HG02571 (cell line): ENCODE data around the gene CD47.

Source experiments
- ATAC-seq: cut with Tn5 transposase; IDR thresholded peaks from one replicate; pipeline ENCODE4 v1.9.1; 2021; ENCODE audit warnings: mild to moderate bottlenecking, moderate library complexity; ENCODE audit not compliant: unreplicated experiment

CD47 gene

DNA sequence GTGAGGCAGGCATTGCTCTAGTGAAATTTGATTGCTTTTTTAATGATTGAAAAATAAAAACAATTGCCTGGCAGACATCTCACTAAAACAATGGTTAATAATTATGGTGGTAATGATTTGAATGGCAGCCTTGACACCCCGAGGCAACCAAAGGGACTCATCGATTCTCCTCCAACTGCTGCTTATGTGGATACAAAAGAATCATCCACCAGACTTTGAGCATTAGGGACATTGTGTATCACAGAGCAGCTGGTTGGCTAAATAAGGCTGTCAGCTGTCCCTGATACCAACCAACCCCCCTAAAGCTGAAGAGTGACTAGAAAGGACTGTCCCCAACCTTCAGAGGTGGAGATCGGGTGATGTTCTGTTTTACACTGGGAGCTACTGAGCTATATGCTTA, 1.7 kb upstream of the CD47 start:
- ATAC-seq, result no peak

DNA sequence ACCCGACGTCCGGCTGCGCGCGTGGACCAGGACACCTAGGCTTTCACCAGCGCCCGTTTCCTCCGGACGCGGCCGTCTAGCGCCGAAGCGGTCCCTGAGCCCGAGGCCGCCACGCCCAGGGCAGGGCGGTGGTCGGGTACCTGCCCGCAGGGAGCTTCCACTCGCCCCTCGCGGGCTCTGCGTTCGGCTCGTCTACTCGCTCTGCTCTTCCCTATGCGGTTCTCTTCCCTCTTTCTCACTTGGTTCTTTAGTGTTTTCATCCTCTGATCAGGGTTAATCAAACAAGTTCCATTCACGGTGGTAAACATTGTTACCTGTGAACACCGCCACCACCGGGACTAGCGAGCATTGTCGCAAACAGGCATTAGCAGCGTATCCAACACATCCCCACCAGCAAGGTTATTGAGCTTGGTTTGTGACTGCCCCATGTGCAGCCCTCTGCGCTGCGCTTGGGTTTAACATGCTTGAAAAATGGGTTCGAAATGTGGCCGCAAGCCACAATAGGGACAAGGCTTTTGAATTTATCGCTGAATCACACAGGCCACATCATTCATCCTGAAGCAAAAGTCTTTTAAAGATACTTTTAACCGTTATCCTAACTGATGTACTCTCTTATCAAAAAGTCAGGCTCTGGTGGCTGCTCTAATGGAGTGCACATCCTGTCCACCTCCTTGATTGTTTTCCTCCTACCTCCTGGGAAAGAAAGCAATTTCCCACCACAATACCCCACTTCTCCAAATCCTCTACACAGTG, 843 bp upstream of the CD47 start:
- ATAC-seq, result peak; percentile 4

GRCh38 chr3:108090049-108090700, 656 bp downstream of the CD47 start:
- ATAC-seq, result peak; percentile 10

GRCh38 chr3:108089579-108089978, 1.3 kb downstream of the CD47 start:
- ATAC-seq, result no peak

GRCh38 chr3:108088697-108089096, 2.1 kb downstream of the CD47 start:
- peak; percentile 29 for ATAC-seq

DNA sequence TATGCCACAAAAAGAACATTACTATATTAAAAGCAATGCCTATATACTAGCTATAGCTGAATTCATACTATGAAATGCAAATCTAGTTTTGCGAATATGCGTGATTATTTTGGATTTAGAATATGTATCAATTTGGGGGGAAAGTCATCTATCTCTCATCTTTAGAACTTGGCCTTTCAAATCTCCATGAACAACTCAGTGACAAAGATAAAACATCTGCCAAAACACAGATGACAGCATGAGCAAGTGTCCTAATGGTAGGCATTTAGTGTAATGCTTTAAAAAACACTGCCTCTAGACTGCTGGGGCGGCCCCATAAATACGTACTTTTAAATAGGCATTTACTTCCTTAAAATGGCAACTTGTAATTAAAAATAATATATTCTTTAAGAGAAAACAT, 2.7 kb downstream of the CD47 start:
- ATAC-seq, result no peak

DNA sequence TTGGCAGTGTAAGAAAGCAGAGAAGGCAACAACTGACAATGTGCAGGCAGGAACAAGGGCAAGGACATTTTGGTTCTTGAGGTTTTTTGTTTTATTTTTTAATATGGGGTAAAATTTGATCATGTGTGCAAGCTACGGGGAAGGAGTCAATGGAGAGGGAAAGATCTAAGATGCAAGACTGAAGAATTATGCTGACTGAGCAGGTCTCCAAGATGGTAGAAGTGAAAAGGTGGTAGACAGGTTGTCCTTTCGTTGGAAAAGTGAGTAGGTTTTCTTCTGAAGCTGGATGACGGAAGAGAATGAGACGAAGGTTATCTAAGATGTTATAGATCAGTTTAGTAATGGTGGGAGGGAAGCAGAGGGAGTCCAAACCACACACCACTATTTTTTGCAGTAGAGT, 4.2 kb downstream of the CD47 start:
- no peak for ATAC-seq

GRCh38 chr3:108085810-108086350, 5.0 kb downstream of the CD47 start:
- ATAC-seq, result no peak

DNA sequence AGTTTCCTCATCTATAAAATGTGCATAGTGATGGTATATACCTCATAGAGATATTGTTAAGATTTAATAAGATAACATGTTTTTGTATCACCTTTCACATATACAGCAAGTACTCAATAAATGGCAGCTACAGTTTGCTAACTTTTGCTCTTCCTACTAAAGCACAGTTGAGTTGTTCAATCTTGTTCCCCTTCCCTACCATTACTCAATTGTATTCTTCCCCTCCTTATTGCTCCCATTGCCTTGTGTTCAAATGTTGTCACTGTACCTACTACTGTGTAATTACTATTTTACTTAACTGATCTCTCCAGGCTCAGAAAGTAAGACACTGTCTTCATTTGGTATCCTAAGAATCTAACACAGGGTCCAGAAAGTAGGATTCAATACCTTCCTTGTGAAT, 5.5 kb downstream of the CD47 start:
- no peak for ATAC-seq

DNA sequence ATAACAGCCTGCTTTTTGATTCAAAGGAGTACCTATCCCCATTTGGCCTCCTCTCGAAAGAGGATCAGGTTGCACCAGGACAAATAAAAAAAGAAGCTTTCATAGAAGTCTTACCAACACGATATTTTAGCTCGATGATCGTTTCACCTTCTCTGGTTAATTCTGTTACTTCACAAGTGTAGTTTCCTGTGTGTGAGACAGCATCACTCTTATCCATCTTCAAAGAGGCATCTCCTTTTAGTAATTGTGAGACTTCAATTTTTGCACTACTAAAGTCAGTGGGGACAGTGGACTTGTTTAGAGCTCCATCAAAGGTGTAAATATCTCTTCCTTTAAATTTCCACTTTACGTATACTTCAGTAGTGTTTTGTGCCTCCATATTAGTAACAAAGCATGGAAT, 11.0 kb downstream of the CD47 start:
- ATAC-seq, result no peak

GRCh38 chr3:108079043-108079442, 11.8 kb downstream of the CD47 start:
- ATAC-seq, result no peak

DNA sequence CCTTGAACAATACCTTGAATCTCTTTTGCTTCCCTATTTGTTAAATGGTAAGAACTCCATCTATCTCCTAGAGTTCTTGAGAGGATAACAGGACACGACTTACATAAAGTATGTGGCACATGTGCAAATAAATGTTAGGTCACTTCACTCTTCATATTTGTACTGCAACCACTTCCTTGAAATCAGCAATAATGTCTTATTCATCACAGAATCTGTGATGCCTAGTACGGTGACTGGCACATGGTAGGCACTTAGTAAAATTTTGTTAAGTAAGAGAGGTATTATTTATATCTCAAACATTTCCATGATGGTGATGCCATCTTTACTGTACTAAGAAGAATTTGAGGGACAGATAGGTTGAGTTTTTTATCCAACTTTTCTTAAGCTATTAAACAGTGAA, 14.3 kb downstream of the CD47 start:
- ATAC-seq, result no peak

- ATAC-seq, result no peak
Observed at GRCh38 chr3:108073764-108074431, 16.9 kb downstream of the CD47 start.

- no peak for ATAC-seq
Observed at GRCh38 chr3:108071368-108071767, 19.5 kb downstream of the CD47 start.

DNA sequence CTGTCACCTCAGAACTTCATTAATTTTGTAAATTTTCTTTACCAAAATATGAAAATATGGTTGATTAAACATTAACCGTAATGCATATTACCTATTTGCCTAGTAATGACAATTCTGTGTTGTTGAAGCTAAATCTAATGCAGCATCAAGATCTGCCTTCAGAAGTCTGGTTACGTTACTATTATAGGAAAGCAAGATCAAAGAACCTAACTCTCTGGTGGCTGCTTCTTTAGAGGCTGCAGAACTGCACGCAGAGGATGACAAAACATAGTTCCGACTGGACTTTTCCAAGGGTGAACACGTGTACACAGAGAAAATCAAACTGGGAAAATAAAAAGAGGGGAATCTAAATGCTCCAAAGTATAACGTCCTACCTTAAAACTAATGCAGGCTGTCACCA, 20.5 kb downstream of the CD47 start:
- ATAC-seq, result no peak

- no peak for ATAC-seq
Observed at GRCh38 chr3:108067768-108068167, 23.1 kb downstream of the CD47 start.

DNA sequence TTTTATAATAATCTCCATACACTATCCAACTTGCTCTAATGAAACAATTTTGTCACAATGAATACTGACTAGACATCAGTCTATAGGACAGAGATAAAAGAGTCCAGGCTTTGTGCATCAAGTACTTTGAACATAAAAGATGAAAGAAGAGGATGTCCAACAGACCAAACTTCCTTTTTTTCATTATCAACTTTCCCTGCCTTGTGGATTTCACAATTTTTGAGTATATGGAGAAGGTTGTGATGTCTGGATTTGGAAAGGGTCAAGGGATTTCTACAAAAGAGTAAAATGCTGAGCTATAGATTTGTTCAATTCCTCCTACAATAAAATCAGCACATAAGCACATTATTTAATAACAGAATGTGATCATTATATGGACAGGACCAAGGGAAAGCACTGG, 25.7 kb downstream of the CD47 start:
- ATAC-seq, result no peak

GRCh38 chr3:108064293-108064887, 26.4 kb downstream of the CD47 start:
- no peak for ATAC-seq

GRCh38 chr3:108062051-108062450, 28.8 kb downstream of the CD47 start:
- no peak for ATAC-seq

DNA sequence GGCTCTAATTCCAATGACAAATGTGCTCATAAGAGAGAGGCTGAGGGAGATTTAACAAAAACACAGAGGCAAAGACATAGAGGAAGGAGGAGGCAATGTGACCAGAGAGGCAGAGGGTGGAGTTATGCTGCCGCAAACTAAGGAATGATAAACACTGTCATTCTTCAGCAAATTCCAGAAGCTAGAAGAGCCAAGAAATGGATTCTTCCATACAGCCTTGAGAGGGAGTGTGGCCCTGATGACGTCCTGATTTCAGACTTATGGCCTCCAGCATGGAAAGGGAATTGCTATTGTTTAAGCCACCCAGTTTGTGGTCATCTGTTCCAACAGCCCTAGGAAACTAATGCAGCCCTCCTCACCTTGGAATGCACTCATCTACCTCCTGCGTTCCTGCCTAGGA, 30.5 kb downstream of the CD47 start:
- no peak for ATAC-seq

DNA sequence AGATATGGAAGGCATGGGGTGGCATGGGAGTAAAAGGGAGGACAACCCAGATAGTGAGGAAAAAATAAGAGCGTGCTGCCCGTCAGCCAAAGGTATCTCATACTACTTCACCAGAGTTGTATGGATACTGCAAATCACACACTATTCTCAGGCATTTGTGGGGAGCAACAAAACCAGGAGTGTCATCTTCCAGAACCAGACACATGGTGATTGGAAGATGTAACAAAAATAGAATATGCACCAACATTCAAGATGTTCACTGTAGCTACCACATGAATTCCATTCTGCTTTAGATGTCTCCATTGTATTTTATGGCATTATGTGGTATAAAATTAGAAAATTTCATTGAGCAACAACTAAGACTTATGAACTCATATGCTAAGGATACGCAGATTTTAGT, 34.9 kb downstream of the CD47 start:
- ATAC-seq, result no peak

DNA sequence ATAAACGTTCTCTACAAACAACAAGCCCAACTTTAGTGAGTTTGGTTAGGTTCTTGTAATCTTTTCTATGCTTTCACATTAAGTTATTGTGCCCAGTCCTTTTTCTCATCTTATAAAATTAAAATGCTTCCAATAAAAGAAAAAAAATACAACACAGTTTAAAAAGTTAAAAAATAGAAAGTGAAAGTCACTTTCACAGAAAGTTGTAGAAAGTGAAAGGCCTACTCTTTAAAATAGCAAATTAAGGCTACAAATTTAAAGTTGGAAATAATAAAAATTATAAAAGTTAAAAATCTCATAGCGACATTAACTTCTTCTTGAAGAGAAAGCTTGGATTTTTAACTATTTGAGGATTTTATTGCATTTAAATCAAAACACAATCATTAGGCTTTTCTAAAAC, 35.9 kb downstream of the CD47 start:
- ATAC-seq, result no peak
